HG03060 (cell line): ENCODE data around the gene ENPP5.

Experiments used
- ATAC-seq: cut with Tn5 transposase; IDR thresholded peaks from one replicate; pipeline ENCODE4 v1.9.1; 2021; ENCODE audit warnings: low read depth, moderate number of reproducible peaks; ENCODE audit not compliant: unreplicated experiment

ENPP5 gene

GRCh38 chr6:46115634-46116033 lies 55.1 kb downstream of the ENPP5 start:
- ATAC-seq, result no peak

- ATAC-seq, result no peak
These were observed 57.4 kb downstream of the ENPP5 start for GRCh38 chr6:46113370-46113769.
